Frontal cortex (tissue), 4 donors: Measurements from ENCODE around the gene LIPE. TPM values are rescaled to one million over a fixed set of nuclear protein-coding genes. Genes with fewer than 3 reads are reported as not detected.
A peak's percentile ranks its signal among the peaks of the same experiment; 100 is the strongest.
"Not testable (repeated sequence)": the region's sequence is repeated elsewhere in the genome, so short reads cannot be mapped to it uniquely, and the experiment has no call there.

ENCODE experiments used
- DNase-seq, 2 donors: peaks; one replicate each; pipeline ENCODE4 v3.0.0; 2012; ENCODE audit warnings: low spot score in 2 of 2
- FAIRE-seq: peaks from 2 replicates; lab custom pipeline; 2012; peaks lifted over from hg19 to GRCh38; lab: Jason Lieb, UNC
- total RNA-seq: library from RNA; depleted of rRNA; stranded (reverse); fragments of >200 nt; gene quantifications from one replicate; pipeline ENCODE4 v1.2.3, GENCODE V29; 2014
- donor health status: control.
- donor health status: control.
- donor health status: control.

Gene LIPE
- total RNA-seq: 10.2 TPM

DNA sequence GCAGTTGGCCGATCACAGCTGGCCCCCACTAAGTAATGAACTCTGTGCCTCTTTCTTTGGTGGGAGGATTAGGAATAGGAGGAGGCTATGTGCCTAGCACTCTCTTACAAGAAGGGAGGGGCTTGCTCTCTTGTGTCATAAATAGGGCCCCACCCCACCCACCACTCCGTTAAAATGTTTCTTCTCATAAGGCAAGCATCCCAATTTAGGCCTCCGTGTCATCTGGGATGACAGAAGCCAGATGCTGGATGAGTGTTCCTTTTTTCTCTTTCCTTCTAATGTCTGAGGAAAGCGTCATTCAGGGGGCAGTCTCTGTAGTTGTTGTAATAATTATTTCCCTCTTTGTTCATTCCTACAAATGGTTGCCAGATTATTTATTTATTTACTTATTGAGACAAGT, at the start of gene LIPE:
TSS of gene LIPE (minus strand) at position 76 of the 400 bp plus-strand sequence. CDS start 239 bp downstream, outside the sequence.
- DNase-seq (no peak), FAIRE-seq (no peak)

DNA sequence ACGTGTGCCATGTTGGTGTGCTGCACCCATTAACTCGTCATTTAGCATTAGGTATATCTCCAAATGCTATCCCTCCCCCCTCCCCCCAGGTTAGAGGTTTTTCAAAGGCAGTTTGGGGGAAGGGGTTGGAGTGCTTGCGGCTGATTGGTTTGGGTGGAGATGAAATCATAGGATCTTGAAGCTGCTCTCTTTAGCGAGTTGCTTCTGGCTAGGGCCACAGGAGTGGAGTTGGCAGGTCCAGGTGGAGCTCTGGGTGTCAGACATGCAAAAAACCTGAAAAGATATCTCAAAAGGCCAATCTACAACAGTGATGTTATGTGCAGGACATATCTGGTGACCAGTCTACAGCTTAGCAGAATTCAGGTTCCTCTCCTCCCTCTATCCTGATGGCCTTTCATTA, 48.2 kb upstream of the LIPE start:
- no peak for FAIRE-seq

DNA sequence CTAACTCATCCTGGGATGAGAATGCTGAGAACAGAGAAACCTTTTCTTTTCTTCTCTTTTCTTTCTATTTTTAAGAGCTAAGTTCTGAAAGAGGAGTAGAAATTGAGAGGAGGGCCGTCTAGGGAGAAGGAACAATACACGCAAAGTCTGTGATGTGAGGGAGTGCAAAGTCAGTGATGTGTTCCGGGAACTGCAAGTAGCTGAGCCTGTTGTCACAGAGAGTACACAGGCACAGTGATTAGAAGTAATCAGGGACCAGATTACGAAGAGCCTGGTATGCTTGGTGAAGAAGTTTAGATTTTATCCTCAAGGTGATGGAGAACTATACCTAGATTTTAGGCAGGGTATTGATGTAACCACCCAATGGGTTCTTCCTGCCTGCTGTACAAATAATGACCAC, 47.6 kb upstream of the LIPE start:
- DNase-seq: no peak

More for the DNA sequence above, 48.2 kb upstream of the LIPE start:
- DNase-seq: no peak

GRCh38 chr19:42473686-42474085, 46.5 kb upstream of the LIPE start:
- DNase-seq: no peak
- FAIRE-seq: no peak

More for the DNA sequence above, 47.6 kb upstream of the LIPE start:
- FAIRE-seq: no peak

DNA sequence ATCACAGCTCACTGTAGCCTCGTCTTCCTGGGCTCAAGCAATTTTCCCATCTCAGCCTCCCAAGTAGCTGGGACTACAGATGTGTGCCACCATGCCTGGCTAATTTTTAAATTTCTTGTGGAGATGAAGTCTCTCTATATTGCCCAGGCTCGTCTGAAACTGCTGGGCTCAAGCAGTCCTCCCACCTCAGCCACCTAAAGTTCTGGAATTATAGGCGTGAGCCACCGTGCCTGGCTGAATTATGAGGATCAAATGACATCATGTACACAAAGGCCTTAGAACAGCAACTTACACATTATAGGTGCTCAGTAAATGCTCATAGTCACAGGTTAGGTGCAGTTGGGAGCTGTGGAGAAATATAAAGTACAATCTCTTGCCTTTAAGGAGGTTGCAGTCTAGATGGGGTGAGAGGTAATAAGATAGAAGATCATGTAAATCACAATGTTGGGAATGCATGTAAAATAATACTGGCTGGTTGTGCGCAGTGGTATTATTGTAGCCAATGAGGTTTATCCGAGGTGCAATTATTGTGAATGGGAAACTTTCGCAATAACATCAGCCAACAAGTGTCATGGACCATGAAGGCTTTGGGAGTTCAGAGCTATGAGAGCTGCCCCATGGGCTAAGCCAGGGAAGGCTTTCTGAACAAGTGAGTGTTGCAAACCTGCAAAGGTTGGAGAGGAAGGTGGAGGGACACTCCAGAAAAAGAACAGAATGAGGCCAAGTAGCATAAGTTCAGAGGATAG, 45.4 kb upstream of the LIPE start:
- FAIRE-seq: no peak
- DNase-seq: no peak

- no peak for FAIRE-seq
- DNase-seq: no peak
Observed at GRCh38 chr19:42471554-42472249, 44.5 kb upstream of the LIPE start.

DNA sequence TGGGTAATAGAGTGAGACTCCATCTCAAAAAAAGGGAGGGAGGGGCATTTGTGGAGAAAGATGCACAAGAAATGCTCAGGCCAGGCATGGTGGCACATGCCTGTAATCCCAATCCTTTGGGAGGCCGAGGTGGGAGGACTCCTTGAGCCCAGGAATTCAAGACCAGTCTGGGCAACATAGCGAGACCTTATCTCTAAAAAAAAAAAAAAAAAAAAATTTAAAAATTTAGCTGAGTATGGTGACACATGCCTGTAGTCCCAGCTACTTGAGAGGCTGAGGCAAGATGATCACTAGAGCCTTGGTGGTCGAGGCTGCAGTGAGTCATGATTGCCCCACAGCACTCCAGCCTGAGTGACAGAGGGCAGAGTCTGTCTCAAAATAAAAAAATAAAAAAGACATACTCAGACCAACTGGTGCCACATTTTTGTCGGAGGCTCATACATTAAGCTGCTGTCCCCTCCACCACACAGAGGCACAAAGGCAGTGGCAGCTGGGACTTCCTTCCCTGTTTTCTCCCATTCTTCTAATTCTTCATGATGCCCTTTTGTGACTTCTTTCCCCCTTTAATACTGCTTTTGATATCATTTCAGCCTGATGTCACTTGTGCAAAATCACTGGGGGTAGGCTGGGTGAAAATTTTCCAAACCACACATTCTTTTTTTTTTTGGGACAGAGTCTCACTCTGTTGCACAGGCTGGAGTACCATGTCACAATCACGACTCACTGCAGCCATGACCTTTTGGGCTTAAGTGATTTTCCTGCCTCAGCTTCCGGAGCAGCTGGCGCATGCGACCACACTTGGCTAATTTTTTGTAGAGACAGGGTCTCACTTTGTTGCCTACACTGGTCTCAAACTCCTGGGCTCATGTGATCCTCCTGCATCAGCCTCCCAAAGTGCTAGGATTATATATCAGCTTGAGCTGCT, 42.4 kb upstream of the LIPE start:
- no peak for DNase-seq
- no peak for FAIRE-seq

DNA sequence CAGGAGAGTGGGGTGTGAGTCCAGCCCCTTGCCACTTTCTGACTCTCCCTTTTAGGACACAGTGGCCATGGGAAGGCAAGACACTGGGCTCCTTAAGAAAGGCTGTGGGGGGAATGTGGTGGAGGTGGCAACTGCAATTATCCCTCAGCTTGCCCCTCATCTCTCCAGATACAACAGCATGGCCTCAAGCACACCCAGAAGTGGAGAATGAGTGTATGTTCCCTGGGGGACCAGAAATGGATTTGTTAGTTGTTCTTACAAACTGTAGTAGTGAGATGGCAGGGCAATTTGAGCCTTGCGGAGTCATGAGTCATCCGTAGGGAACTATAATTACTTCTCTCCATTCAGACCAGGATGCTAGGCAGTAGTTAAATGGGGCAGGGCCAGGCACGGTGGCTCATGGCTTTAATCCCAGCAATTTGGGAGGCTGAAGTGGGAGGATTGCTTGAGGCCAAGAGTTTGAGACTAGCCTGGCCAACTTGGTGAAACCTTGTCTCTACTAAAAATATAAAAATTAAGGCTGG, 41.1 kb upstream of the LIPE start:
- no peak for DNase-seq
- FAIRE-seq: no peak

DNA sequence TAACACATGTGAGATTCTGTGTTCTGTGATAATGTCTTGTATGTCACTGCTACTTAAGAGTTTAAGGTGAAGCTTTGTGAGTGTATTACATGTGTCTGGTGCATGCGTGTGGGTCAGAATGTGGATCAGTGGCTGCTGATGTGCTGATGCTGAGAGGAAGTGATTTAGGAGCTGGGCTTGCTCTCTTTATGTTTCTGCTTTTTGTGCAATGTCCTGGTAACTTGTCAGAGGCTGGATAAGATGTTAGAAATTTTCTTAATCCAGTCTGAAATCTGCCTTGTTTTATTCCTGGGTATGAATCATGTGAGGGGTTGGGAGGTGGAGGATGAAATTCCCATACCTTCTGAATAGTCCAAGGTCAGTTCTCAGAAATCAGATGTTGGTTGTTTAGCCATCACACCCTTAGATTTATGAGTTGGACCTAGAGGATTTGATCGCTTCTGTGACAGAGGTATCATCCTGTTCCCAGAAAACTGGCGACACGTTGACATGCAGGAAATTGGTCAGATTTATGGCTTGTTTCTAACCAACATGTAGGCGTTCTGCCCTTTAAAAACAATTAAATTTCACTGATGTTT, 40.1 kb upstream of the LIPE start:
- no peak for FAIRE-seq
- no peak for DNase-seq

- DNase-seq (no peak), FAIRE-seq (no peak)
Observed at GRCh38 chr19:42466521-42467182, 39.5 kb upstream of the LIPE start.

GRCh38 chr19:42465827-42466280, 38.7 kb upstream of the LIPE start:
- DNase-seq (no peak), FAIRE-seq (no peak)

- DNase-seq: no peak
- peak; percentile 42 for FAIRE-seq
Observed at GRCh38 chr19:42461700-42462324, 34.6 kb upstream of the LIPE start.

- not testable (repeated sequence) for DNase-seq, FAIRE-seq
Observed at GRCh38 chr19:42461231-42461630, 34.0 kb upstream of the LIPE start.

- FAIRE-seq (no peak), DNase-seq (no peak)
Observed at GRCh38 chr19:42459926-42460325, 32.7 kb upstream of the LIPE start.

GRCh38 chr19:42455621-42456081, 28.5 kb upstream of the LIPE start:
- DNase-seq (no peak), FAIRE-seq (no peak)

DNA sequence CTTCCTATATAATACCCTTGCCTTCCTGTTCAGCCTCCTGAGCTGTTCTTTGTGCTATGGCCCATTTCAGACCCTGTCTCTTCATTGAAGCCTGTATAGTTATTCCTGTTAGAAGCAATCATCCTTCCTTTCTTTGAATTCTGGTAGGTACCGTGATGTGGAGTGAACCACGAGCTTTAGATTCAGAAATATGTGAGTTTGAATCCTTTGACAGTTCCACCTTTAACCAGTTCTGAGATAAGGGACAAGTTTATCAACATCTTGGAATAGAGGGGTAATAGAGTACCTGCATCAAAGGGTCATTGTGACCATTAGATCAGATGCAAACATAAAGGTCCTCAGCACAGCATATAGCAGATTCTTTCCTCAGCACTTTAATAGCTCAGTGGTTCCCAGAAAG, 27.9 kb upstream of the LIPE start:
- no peak for FAIRE-seq
- no peak for DNase-seq

DNA sequence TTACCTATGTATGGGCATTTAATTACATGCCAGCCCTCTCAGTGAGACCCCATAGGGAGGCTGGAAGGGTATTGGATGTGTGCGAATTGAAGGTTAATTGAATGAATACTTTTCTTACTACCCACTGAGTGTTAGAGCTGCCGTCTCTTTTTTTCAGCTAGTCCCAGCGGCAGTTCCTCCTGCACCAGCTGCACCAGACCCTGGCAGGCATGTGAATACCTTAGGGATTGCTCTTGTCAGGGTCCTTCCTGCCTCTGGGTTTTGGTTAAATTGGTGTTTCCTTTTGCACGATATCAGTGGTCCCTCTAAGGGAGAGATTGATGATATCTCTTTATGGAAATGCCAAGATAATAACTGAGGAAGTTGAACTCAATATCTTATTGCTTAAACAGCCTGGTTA, 25.4 kb upstream of the LIPE start:
- no peak for DNase-seq
- FAIRE-seq: no peak

GRCh38 chr19:42450314-42450934, 23.2 kb upstream of the LIPE start:
- FAIRE-seq (no peak), DNase-seq (peak; percentile 46 to 71)
